Smooth muscle cell (in vitro differentiated cells): ENCODE data around the gene ITLN2. TPM values are rescaled to one million over a fixed set of nuclear protein-coding genes. Genes with fewer than 3 reads are reported as not detected.

Experiments
- DNase-seq: peaks from one replicate; lab custom pipeline; 2025; ENCODE audit not compliant: unreplicated experiment; lab: John Stamatoyannopoulos, UW
- H2AFZ ChIP-seq: fragments of 200-600 bp; sonication (generic); 2 replicates; pipeline ENCODE4 v1.6.0; 2016; ENCODE audit warnings: antibody characterized with exemption, low read depth, mild to moderate bottlenecking
- H3F3A ChIP-seq: fragments of 200-600 bp; sonication (generic); 2 replicates; pipeline ENCODE4 v1.6.0; 2017; ENCODE audit warnings: antibody characterized with exemption, low read depth
- H3K27ac ChIP-seq: fragments of 200-600 bp; sonication (generic); 2 replicates; pipeline ENCODE4 v1.5.1; 2016; ENCODE audit warnings: low read depth, mild to moderate bottlenecking
- H3K27me3 ChIP-seq: fragments of 200-600 bp; sonication (generic); 2 replicates; pipeline ENCODE4 v1.6.1; 2016; ENCODE audit warnings: low read depth, mild to moderate bottlenecking
- H3K36me3 ChIP-seq: fragments of 200-600 bp; sonication (generic); 2 replicates; pipeline ENCODE4 v1.5.1; 2016; ENCODE audit warnings: low read depth
- H3K4me1 ChIP-seq: fragments of 200-600 bp; sonication (generic); 2 replicates; pipeline ENCODE4 v1.5.1; 2016; ENCODE audit warnings: low read depth
- H3K4me2 ChIP-seq: fragments of 200-600 bp; sonication (generic); 2 replicates; pipeline ENCODE4 v1.6.0; 2016; ENCODE audit warnings: mild to moderate bottlenecking
- H3K4me3 ChIP-seq: fragments of 200-600 bp; sonication (generic); 2 replicates; pipeline ENCODE4 v1.5.1; 2016; ENCODE audit warnings: mild to moderate bottlenecking
- H3K79me2 ChIP-seq: fragments of 200-600 bp; sonication (generic); 2 replicates; pipeline ENCODE4 v1.6.0; 2016; ENCODE audit warnings: low read depth, mild to moderate bottlenecking
- H3K9ac ChIP-seq: fragments of 200-600 bp; sonication (generic); 2 replicates; pipeline ENCODE4 v1.6.0; 2016; ENCODE audit warnings: low read depth
- H3K9me3 ChIP-seq: fragments of 200-600 bp; sonication (generic); replicated peaks from 2 replicates; pipeline ENCODE4 v1.5.1; 2016; ENCODE audit warnings: low read depth
- H4K20me1 ChIP-seq: fragments of 200-600 bp; sonication (generic); 2 replicates; pipeline ENCODE4 v1.6.0; 2016; ENCODE audit warnings: low read depth
- WGBS: methylation state at CpG from one replicate; pipeline ENCODE4 v1.1.7; 2016; ENCODE audit warnings: low lambda C conversion rate; 5-methylcytosine and 5-hydroxymethylcytosine counted together
- polyA plus RNA-seq: library from polyadenylated mRNA; unstranded; fragments of >200 nt; fragmentation: Nextera tagmentation; extraction: Ambion mirVana; gene quantifications from 2 replicates; pipeline ENCODE4 v1.2.1, GENCODE V29; 2016
- total RNA-seq: library from RNA; depleted of rRNA; stranded (reverse); fragments of >200 nt; gene quantifications from 2 replicates; pipeline ENCODE4 v1.2.3, GENCODE V29; 2014
- TF ChIP-seq, protein P1 (sequence below): fragments of 200-600 bp; sonication (generic); IDR thresholded peaks from 2 replicates; pipeline ENCODE4 v1.5.1; 2017; ENCODE audit warnings: borderline replicate concordance, mild to moderate bottlenecking, antibody characterized with exemption; ENCODE audit not compliant: insufficient read depth, poor library complexity, severe bottlenecking

Gene ITLN2
- total and polyA plus RNA-seq, 2 experiments from 2014 or later, result not detected

DNA sequence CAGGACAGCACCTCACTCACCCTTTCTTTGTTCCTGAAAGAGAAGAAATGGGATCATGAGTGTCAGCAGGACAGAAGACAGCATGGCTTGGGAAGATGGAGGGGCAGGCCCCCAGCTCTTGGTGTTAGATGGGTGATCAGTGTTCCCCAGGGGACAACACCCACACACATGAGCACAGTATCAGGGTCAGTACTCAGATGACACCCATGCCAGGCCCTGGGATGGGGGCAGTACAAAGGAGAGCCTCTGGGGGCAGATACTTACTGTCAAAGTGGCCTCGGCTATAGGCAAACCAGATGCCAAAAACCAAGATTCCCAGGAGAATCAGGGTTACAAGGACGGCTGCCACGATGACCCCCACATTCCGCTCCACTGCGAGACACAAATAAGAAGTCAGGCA, 44.8 kb upstream of the ITLN2 start:
- WGBS, result 96% methylated on average over 5 of the region's 5 CpGs
- Histone ChIP-seq H3K27ac (no peak overlapping the region), H3K4me2 (no peak overlapping the region), H3K4me1 (no peaks in the 10 kb centered on the region), H3K4me3 (no peak overlapping the region), H3K27me3 (no peaks in the 10 kb centered on the region), H2AFZ (no peak overlapping the region), H4K20me1 (peaks cover 13% of the 10 kb centered on the region), H3K79me2 (peaks cover 11% of the 10 kb centered on the region), H3K9me3 (no peaks in the 10 kb centered on the region), H3K36me3 (no peaks in the 10 kb centered on the region), H3F3A (peaks cover 9% of the 10 kb centered on the region), H3K9ac (no peak overlapping the region)
- no peak for DNase-seq
- TF ChIP-seq, protein P1, sequence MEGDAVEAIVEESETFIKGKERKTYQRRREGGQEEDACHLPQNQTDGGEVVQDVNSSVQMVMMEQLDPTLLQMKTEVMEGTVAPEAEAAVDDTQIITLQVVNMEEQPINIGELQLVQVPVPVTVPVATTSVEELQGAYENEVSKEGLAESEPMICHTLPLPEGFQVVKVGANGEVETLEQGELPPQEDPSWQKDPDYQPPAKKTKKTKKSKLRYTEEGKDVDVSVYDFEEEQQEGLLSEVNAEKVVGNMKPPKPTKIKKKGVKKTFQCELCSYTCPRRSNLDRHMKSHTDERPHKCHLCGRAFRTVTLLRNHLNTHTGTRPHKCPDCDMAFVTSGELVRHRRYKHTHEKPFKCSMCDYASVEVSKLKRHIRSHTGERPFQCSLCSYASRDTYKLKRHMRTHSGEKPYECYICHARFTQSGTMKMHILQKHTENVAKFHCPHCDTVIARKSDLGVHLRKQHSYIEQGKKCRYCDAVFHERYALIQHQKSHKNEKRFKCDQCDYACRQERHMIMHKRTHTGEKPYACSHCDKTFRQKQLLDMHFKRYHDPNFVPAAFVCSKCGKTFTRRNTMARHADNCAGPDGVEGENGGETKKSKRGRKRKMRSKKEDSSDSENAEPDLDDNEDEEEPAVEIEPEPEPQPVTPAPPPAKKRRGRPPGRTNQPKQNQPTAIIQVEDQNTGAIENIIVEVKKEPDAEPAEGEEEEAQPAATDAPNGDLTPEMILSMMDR, result no peak

DNA sequence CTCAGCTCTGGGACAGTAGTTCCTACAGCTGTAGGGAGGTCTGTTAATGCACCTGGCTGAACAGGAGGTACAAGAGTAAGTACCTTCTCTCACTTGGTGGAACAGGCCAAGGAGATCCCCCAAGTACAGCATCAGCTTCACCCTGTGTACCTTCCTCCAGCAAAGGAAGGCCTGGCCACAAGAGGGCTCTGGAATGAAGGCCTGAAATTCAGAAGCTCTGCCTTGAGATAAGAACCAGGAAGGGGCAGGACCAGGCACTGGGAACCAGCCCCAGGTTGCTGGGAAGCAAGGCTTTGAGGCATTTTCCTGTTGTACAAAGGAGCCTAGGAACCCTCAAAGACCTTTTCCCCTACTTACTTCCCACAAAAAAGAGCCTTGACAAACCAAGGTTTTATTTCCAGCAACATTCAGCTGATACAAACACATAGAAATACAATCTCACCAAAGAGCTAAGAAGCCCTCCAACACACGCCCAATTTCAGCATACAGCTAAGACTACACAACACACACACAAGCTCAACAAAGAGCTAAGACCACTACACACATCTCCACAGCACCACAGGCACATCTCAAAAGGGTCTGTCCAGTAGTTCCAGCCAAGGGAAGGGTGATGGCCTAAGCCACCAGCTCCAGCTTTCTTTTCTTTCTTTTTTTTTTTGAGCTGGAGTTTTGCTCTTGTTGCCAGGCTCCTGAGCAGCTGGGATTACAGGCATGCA, 42.9 kb upstream of the ITLN2 start:
- H3K9me3 ChIP-seq, result no peaks in the 10 kb centered on the region
- TF ChIP-seq, protein P1, result peak; percentile 46
- H3K4me2 ChIP-seq, result no peak overlapping the region
- 92% methylated on average over 1 of the region's 1 CpG for WGBS
- peaks cover 3% of the 10 kb centered on the region for H3K79me2 ChIP-seq
- peak overlapping the region; percentile 86 for H3K27ac ChIP-seq
- peaks cover 5% of the 10 kb centered on the region for H3K4me1 ChIP-seq
- no peaks in the 10 kb centered on the region for H3K36me3 ChIP-seq
- DNase-seq, result no peak
- no peak overlapping the region for H3K4me3 ChIP-seq
- no peak overlapping the region for H2AFZ ChIP-seq
- no peak overlapping the region for H3K9ac ChIP-seq
- H3K27me3 ChIP-seq, result no peaks in the 10 kb centered on the region
- H4K20me1 ChIP-seq, result peaks cover 6% of the 10 kb centered on the region
- peaks cover 22% of the 10 kb centered on the region for H3F3A ChIP-seq

DNA sequence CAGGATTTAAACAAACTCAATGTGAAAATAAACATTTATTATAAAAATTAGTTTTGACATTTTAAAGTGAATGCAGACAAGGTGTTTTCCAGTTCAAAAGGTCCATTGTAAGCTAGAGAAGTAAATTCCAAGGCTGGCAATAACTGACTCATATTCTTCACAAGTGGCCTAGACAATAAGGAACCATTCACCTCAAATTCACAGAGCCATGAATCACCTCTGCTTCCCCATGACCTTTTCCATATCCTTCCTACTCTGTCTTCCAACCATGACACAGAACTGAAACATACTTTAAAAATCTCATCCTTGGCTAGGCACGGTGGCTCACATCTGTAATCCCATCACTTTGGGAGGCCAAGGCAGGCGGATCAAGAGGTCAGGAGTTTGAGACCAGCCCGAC, 41.6 kb upstream of the ITLN2 start:
- no peak for DNase-seq
- Histone ChIP-seq H3K4me2 (no peak overlapping the region), H3K9me3 (no peaks in the 10 kb centered on the region), H3K36me3 (no peaks in the 10 kb centered on the region), H3K79me2 (no peaks in the 10 kb centered on the region), H3K9ac (peak overlapping the region; percentile 18), H3F3A (peaks cover 22% of the 10 kb centered on the region), H3K4me3 (no peak overlapping the region), H2AFZ (no peak overlapping the region), H4K20me1 (no peaks in the 10 kb centered on the region), H3K27ac (peak overlapping the region; percentile 86), H3K27me3 (no peaks in the 10 kb centered on the region), H3K4me1 (peaks cover 5% of the 10 kb centered on the region)
- 62% methylated on average over 3 of the region's 3 CpGs for WGBS
- TF ChIP-seq, protein P1, result no peak
